Thyroid gland (tissue), 4 donors: Measurements from ENCODE around the gene PCBD2. TPM values are rescaled to one million over a fixed set of nuclear protein-coding genes. Genes with fewer than 3 reads are reported as not detected.

Experiments used
- DNase-seq, 2 donors: peaks; one replicate each; pipeline ENCODE4 v3.0.0-alpha.2; 2019
- H3K27ac ChIP-seq, 3 donors: fragments of 200-600 bp; sonication (generic); 1 replicate in 2 of 3; 2 replicates in 1 of 3; pipeline ENCODE4 v1.5.1; 2016 to 2019; ENCODE audit warnings: mild to moderate bottlenecking in 1 of 3, moderate library complexity in 1 of 3
- H3K27me3 ChIP-seq: fragments of 200-600 bp; sonication (generic); one replicate; pipeline ENCODE4 v1.5.1; 2019
- H3K36me3 ChIP-seq, 2 donors: fragments of 200-600 bp; sonication (generic); one replicate each; pipeline ENCODE4 v1.5.1; 2016 to 2019
- H3K4me1 ChIP-seq, 2 donors: fragments of 200-600 bp; sonication (generic); one replicate each; pipeline ENCODE4 v1.5.1; 2017 to 2019
- H3K4me3 ChIP-seq, 3 donors: fragments of 200-600 bp; sonication (generic); replicated peaks in 1 of 3; 1 replicate in 2 of 3; 2 replicates in 1 of 3; pipeline ENCODE4 v1.5.1; 2016; ENCODE audit warnings: mild to moderate bottlenecking in 1 of 3
- H3K9me3 ChIP-seq: fragments of 200-600 bp; sonication (generic); one replicate; pipeline ENCODE4 v1.5.1; 2017
- POLR2A ChIP-seq, 2 donors: fragments of 450-650 bp; IDR thresholded peaks; one replicate each; pipeline ENCODE4 v1.6.1; 2017; ENCODE audit warnings: antibody characterized with exemption in 2 of 2, mild to moderate bottlenecking in 2 of 2, moderate library complexity in 1 of 2
- WGBS, 2 donors: methylation state at CpG; one replicate each; pipeline ENCODE4 v1.1.5; 2017; 5-methylcytosine and 5-hydroxymethylcytosine counted together
- intact Hi-C: fragments of 100-400 bp; cut with DNase I; formaldehyde crosslinking; loops from one replicate; pipeline ENCODE4 v1.15.1; 2023
- total RNA-seq, 4 donors: library from RNA; depleted of rRNA; stranded (reverse); fragments of >200 nt; gene quantifications; one replicate each; pipeline ENCODE4 v1.2.3, GENCODE V29; 2016
- TF ChIP-seq, protein P1 (sequence below), 6 experiments: fragments of 200-600 bp in 3 of 6; fragments of 450-650 bp in 3 of 6; sonication (generic) in 3 of 6; IDR thresholded peaks; one replicate each; pipeline ENCODE4 v1.5.1; 2016 to 2019; ENCODE audit warnings: antibody characterized with exemption in 6 of 6, mild to moderate bottlenecking in 2 of 6, inconsistent platforms in 1 of 6, moderate library complexity in 1 of 6

Gene PCBD2
- total RNA-seq, 4 donors from 2014 or later = 12.6 to 24.4 (median 17.7) TPM

DNA sequence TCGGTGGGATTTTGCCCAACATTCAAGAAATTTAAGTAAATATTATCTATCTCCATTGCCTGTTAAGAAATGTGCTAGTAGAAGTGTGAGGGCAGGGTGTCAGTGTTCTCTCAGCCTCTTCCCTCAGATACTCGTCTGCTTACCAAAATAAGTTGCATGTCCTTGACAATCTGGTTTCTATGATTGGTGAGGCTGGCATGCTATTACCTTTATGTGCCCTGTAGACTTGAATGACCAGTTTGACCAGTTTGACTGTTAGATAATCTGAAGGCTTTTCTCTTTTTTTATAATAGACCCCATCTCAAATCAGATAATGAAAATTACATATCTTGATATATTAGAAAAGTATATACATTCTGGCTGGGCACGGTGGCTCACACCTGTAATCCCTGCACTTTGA, 63.1 kb downstream of the PCBD2 start:
- no peak overlapping the region for H3K4me3 ChIP-seq
- intact Hi-C loops = no loop called here
- no peak overlapping the region for H3K27ac ChIP-seq
- H3K27me3 ChIP-seq = no peaks in the 10 kb centered on the region
- H3K9me3 ChIP-seq = no peaks in the 10 kb centered on the region
- no peaks in the 10 kb centered on the region for H3K36me3 ChIP-seq
- DNase-seq = no peak
- no peaks in the 10 kb centered on the region for H3K4me1 ChIP-seq
- WGBS, 2 donors = 72 to 75% methylated on average over 3 of the region's 3 CpGs
- TF ChIP-seq POLR2A (IDR thresholded peaks at IDR 0.05) = no peak
- TF ChIP-seq, protein P1, sequence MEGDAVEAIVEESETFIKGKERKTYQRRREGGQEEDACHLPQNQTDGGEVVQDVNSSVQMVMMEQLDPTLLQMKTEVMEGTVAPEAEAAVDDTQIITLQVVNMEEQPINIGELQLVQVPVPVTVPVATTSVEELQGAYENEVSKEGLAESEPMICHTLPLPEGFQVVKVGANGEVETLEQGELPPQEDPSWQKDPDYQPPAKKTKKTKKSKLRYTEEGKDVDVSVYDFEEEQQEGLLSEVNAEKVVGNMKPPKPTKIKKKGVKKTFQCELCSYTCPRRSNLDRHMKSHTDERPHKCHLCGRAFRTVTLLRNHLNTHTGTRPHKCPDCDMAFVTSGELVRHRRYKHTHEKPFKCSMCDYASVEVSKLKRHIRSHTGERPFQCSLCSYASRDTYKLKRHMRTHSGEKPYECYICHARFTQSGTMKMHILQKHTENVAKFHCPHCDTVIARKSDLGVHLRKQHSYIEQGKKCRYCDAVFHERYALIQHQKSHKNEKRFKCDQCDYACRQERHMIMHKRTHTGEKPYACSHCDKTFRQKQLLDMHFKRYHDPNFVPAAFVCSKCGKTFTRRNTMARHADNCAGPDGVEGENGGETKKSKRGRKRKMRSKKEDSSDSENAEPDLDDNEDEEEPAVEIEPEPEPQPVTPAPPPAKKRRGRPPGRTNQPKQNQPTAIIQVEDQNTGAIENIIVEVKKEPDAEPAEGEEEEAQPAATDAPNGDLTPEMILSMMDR (IDR thresholded peaks at IDR 0.05) = no peak

DNA sequence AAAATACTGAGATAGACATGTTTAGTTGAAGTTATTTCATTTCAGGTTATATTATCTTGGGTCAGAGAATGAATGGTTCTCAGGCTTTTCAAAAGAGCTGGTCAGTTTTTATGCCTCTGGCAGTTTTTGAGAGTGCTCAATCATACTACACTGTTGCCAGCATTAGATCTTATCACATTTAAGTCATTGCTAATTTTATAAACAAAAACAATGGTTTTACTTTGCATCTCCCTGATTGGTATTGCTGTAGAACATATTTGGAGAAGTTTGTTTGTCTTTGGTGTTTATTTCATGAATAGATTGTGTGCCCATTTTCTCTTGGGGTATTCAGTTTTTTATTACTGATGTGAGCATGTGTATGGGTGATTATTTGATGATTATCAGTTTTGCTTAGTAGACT, 64.2 kb downstream of the PCBD2 start:
- Histone ChIP-seq H3K27me3 (no peaks in the 10 kb centered on the region), H3K4me1 (no peaks in the 10 kb centered on the region), H3K27ac (no peak overlapping the region), H3K9me3 (no peaks in the 10 kb centered on the region), H3K36me3 (no peaks in the 10 kb centered on the region), H3K4me3 (no peak overlapping the region)
- no peak for DNase-seq
- TF ChIP-seq, protein P1 (IDR thresholded peaks at IDR 0.05) = no peak
- no peak for TF ChIP-seq POLR2A (IDR thresholded peaks at IDR 0.05)
- intact Hi-C loops = no loop called here

DNA sequence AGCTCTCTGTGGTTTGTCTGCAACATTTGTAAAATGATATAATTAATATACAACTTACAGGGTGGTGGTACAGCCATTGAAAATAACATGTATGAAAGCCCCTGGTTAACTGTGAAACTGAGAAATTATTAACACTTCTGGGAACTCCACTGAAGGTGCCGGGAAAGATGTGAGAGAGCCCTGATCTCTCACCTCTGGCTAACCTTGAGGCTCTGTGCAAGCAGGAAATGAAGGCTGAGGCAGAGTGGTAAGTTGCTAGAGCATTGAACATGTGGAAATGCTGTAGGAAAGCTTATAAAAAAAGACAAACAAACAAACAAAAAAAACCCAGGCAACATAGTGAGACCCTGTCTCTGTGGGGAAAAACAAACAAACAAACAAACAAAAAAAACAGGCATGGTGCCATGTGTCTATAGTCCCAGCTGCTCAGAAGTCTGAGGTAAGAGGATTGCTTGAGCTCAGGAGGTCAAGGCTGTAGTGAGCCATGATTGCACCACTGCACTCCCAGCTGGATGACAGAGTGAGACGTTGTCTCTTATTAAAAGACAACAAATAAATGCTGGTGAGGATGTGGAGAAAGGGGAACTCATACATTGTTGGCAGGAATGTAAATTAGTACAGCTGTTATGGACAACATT, 70.3 kb downstream of the PCBD2 start:
- WGBS, 2 donors = 77 to 79% methylated on average over 2 of the region's 2 CpGs
- Histone ChIP-seq H3K27me3 (no peaks in the 10 kb centered on the region), H3K4me3 (no peak overlapping the region), H3K27ac (no peak overlapping the region), H3K36me3 (no peaks in the 10 kb centered on the region), H3K4me1 (no peaks in the 10 kb centered on the region), H3K9me3 (no peaks in the 10 kb centered on the region)
- TF ChIP-seq, protein P1 (IDR thresholded peaks at IDR 0.05) = no peak
- no peak for TF ChIP-seq POLR2A (IDR thresholded peaks at IDR 0.05)
- intact Hi-C loops = no loop called here
- DNase-seq = no peak

DNA sequence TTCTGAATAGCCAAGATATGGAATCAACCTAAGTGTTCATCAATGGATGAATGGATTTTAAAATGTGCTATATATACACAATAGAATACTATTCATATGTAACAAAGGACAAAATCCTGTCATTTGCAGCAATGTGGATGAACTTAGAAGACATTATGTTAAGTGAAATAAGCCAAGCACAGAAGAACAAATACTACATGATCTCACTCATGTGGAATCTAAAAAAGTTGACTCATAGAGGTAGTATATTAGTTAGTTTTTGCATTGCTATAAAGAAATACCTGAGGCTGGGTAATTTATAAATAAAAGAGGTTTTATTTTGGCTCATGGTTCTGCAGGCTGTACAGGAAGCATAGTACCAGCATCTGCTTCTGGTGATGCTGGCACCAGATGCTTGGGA, 70.9 kb downstream of the PCBD2 start:
- Histone ChIP-seq H3K27me3 (no peaks in the 10 kb centered on the region), H3K4me3 (no peak overlapping the region), H3K27ac (no peak overlapping the region), H3K4me1 (no peaks in the 10 kb centered on the region), H3K36me3 (no peaks in the 10 kb centered on the region), H3K9me3 (no peaks in the 10 kb centered on the region)
- DNase-seq = no peak
- intact Hi-C loops = no loop called here
- TF ChIP-seq POLR2A (IDR thresholded peaks at IDR 0.05) = no peak
- TF ChIP-seq, protein P1 (IDR thresholded peaks at IDR 0.05) = no peak

DNA sequence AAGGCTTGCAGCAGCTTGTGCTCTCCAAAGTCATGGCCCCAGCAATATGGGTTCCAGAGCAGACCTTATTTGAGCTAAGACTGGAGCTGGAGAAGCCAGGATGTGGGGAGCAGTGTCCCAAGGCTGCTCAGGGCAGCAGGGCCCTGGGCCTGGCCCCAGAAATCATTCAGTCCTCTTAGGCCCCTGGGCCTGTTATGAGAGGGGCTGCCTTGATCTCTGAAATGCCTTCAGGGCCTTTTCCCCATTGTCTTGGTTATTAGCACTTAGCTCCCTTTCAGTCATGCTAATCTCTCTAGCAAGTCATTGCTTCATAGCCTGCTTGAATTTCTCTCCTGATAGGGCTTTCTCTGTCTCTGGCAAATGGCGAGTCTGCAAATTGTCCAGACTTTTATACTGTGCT, 71.9 kb downstream of the PCBD2 start:
- H3K4me1 ChIP-seq = no peaks in the 10 kb centered on the region
- no peak for DNase-seq
- H3K27ac ChIP-seq = no peak overlapping the region
- TF ChIP-seq, protein P1 (IDR thresholded peaks at IDR 0.05) = no peak
- no peak for TF ChIP-seq POLR2A (IDR thresholded peaks at IDR 0.05)
- H3K36me3 ChIP-seq = no peaks in the 10 kb centered on the region
- no peaks in the 10 kb centered on the region for H3K27me3 ChIP-seq
- H3K9me3 ChIP-seq = no peaks in the 10 kb centered on the region
- 98 to 100% methylated on average over 1 of the region's 1 CpG for WGBS, 2 donors
- no peak overlapping the region for H3K4me3 ChIP-seq
- intact Hi-C loops = no loop called here
